ENCODE data around the gene ODAD4.

DNA sequence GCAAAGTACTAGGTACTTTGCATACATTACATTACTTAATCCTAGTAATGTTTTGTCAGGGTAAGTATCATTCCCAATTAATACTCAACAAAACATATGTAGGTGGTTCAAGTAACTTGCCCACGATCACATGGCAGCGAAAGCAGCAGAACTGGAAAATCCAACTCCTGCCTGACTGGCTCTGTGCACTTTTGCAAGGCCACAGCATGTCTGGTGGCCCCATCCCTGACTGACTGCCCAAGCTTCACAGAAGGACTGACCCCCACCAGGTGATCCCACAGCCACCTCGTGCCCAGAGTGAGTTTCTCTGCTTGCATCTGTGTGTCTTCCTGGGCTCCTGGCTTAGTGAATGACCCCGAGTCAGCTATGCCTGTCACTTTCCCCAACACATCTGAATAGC is 47.6 kb downstream of the ODAD4 start:
- TF ChIP-seq EZH2 (IDR thresholded peaks at IDR 0.05): no peak
- no peak for TF ChIP-seq POLR2AphosphoS5 (IDR thresholded peaks at IDR 0.05; ENCODE audit: borderline replicate concordance, low read depth, low read length)

Measured in SK-N-MC (cell line).